Stimulated activated CD8-positive, alpha-beta memory T cell treated with anti-CD3 and anti-CD28 coated beads, Interleukin-2, amount 100 ng/mL, for 1 hour (primary cell): Measurements from ENCODE around the gene ABCC11.
A peak's percentile ranks its signal among the peaks of the same experiment; 100 is the strongest.

ENCODE experiments used
- DNase-seq, 2 donors: peaks; one replicate each; pipeline ENCODE4 v3.0.0-alpha.2; 2020; ENCODE audit warnings: low read depth in 2 of 2

Gene ABCC11

GRCh38 chr16:48133455-48134211 is 113.7 kb downstream of the ABCC11 start:
- no peak for DNase-seq

- DNase-seq: no peak
These were observed 114.6 kb downstream of the ABCC11 start for GRCh38 chr16:48132696-48133095.

- no peak for DNase-seq
These were observed 116.0 kb downstream of the ABCC11 start for GRCh38 chr16:48131201-48131935.

- no peak for DNase-seq
These were observed 117.4 kb downstream of the ABCC11 start for GRCh38 chr16:48129926-48130325.

DNA sequence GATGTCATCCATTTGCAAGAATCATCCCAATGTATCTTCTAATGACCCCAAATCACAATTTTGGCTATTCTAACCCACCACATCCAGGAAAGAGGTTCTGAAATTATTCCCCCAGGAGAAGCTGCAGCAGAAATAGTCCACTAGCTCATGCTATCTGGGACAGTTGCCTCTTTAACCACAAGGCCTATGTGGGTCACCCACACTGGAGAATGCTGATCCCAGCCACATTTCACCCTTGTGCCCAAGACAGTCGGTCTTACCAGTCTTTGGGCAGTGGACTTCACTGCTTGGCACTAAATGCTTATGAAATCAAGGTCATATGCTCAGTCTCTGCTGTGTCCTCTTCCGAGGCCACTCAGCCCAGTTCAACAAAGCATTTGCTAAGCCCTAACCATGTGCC is 118.6 kb downstream of the ABCC11 start:
- DNase-seq: no peak

DNA sequence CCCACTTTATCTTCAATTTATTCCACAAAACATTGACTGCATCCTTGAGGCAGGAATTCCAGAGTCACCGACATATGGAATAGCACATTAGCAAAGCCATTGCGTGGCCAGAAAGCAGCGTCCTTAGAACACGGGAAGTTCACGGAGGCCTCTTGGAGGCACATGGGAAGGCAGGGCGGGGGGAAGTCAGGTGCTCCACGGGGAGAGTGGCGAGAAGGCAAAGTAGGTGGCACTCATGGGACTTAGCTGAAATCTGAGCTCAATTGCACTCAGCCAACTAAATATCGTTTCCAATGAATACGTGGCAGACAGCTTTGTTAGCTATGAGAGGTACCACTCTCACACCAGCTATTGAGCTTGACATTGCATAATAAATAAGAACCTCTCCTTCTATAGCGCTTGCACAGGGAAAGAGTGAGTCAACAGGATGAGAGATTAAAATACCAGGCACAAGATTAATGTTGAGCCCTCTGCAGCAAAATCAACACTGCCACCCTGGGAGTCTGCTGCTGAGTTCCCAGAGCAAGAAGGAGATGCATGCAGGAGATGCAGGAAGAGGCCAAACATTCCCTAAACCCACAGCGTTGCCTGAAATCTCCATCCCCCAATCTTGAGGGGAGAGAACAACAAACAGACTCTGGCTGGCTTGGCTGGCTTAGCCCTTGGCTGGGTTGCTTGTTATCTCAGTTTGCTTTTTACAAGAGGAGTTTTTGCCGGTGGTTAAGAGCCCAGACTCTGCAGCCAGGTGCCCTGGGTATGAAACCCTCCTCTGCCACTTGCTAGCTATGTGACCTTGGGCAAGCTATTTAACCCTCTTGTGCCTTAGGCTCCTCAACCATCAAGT is 120.3 kb downstream of the ABCC11 start:
- no peak for DNase-seq

- no peak for DNase-seq
These were observed 121.5 kb downstream of the ABCC11 start for GRCh38 chr16:48125888-48126287.

- DNase-seq: no peak
These were observed 123.1 kb downstream of the ABCC11 start for GRCh38 chr16:48124266-48124665.

- DNase-seq: no peak
These were observed 124.1 kb downstream of the ABCC11 start for GRCh38 chr16:48123104-48123788.

DNA sequence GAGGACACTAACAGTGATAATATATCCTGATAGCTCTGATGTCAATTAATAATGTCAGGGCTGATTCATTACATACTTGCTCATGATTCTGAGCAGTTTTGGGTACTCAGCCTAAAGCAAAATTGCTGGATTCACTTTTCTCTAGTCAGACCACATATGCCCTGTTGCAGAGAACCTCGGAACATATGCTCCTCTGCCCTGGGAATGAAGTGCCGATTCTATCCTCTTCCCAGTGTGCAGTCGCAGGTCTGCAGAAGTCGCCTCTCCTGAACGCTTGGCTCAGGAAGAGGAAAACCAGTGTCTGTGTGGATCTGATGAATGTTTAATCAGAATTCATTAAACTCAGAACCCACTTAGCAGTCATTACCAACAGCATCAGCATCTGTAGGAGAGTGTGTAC is 126.1 kb downstream of the ABCC11 start:
- DNase-seq: no peak

- DNase-seq: no peak
These were observed 128.5 kb downstream of the ABCC11 start for GRCh38 chr16:48118841-48119240.

- peak; percentile 6 to 13 for DNase-seq
These were observed 129.9 kb downstream of the ABCC11 start for GRCh38 chr16:48117217-48118105.
